ENCODE results near the gene C7orf33.
A peak's percentile ranks its signal among the peaks of the same experiment; 100 is the strongest.
"Not testable (repeated sequence)": the region's sequence is repeated elsewhere in the genome, so short reads cannot be mapped to it uniquely, and the experiment has no call there.

The C7orf33 gene

GRCh38 chr7:148581624-148582023, 8.9 kb upstream of the C7orf33 start:
- no peak for DNase-seq

- no peak for DNase-seq
Observed at GRCh38 chr7:148584154-148584827, 6.3 kb upstream of the C7orf33 start.

GRCh38 chr7:148585399-148585798, 5.2 kb upstream of the C7orf33 start:
- DNase-seq = no peak

GRCh38 chr7:148587076-148587475, 3.5 kb upstream of the C7orf33 start:
- DNase-seq = no peak

GRCh38 chr7:148588168-148588567, 2.4 kb upstream of the C7orf33 start:
- DNase-seq = no peak

- no peak for DNase-seq
Observed at GRCh38 chr7:148588670-148589131, 1.9 kb upstream of the C7orf33 start.

GRCh38 chr7:148589640-148590039, 926 bp upstream of the C7orf33 start:
- no peak for DNase-seq

- not testable (repeated sequence) for DNase-seq
Observed at GRCh38 chr7:148596354-148596753, 5.8 kb downstream of the C7orf33 start.

GRCh38 chr7:148598351-148598750, 7.8 kb downstream of the C7orf33 start:
- no peak for DNase-seq

GRCh38 chr7:148605350-148605749, 14.8 kb downstream of the C7orf33 start:
- DNase-seq = peak; percentile 13

GRCh38 chr7:148607151-148607661, 16.6 kb downstream of the C7orf33 start:
- DNase-seq = no peak

- no peak for DNase-seq
Observed at GRCh38 chr7:148609045-148609725, 18.6 kb downstream of the C7orf33 start.

GRCh38 chr7:148611692-148612091, 21.1 kb downstream of the C7orf33 start:
- no peak for DNase-seq

- DNase-seq = no peak
Observed at GRCh38 chr7:148615085-148615730, 24.6 kb downstream of the C7orf33 start.

GRCh38 chr7:148620749-148621359, 30.3 kb downstream of the C7orf33 start:
- peak; percentile 35 for DNase-seq

GRCh38 chr7:148621563-148621962, 31.0 kb downstream of the C7orf33 start:
- DNase-seq = no peak

GRCh38 chr7:148622887-148623585, 32.5 kb downstream of the C7orf33 start:
- DNase-seq = no peak

- DNase-seq = no peak
Observed at GRCh38 chr7:148623586-148624282, 33.2 kb downstream of the C7orf33 start.

GRCh38 chr7:148624735-148625134, 34.2 kb downstream of the C7orf33 start:
- DNase-seq = peak; percentile 21

- no peak for DNase-seq
Observed at GRCh38 chr7:148625342-148625741, 34.8 kb downstream of the C7orf33 start.

- no peak for DNase-seq
Observed at GRCh38 chr7:148626828-148627227, 36.3 kb downstream of the C7orf33 start.

- no peak for DNase-seq
Observed at GRCh38 chr7:148628011-148628410, 37.4 kb downstream of the C7orf33 start.
